Activated CD4-positive, alpha-beta T cell treated with anti-CD3 and anti-CD28 coated beads, Interleukin-2, amount 50 U/mL, for 1 hour (primary cell): Measurements from ENCODE around the gene DAW1.
"Not testable (repeated sequence)": the region's sequence is repeated elsewhere in the genome, so short reads cannot be mapped to it uniquely, and the experiment has no call there.

Experiments used
- DNase-seq: peaks from one replicate; pipeline ENCODE4 v3.0.0-alpha.2; 2020

Gene DAW1, protein sequence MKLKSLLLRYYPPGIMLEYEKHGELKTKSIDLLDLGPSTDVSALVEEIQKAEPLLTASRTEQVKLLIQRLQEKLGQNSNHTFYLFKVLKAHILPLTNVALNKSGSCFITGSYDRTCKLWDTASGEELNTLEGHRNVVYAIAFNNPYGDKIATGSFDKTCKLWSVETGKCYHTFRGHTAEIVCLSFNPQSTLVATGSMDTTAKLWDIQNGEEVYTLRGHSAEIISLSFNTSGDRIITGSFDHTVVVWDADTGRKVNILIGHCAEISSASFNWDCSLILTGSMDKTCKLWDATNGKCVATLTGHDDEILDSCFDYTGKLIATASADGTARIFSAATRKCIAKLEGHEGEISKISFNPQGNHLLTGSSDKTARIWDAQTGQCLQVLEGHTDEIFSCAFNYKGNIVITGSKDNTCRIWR

DNA sequence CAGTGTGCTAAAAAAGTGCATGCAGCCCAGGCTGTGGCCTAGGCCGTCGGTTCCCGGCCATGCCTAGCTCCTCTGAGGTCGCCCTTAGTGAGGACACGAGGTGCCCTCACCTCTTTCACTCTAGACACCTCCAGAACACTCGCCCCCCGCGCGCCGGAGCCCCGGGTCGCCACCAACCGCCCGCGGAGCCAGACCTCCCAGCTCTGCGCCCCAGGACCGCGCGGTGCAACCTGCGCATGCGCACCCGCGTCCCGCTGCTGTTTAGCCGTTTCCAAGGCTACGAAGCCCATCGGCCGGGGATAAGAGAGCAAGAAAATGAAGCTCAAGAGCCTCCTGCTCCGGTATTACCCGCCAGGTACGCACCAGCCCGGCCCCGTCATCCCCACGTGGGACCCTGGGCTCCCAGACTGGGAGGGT, at the start of gene DAW1:
DAW1 (plus strand) TSS at position 257 of the 417 bp plus-strand sequence; CDS start at position 316, 59 bp downstream.
- DNase-seq = peak; percentile 44

DNA sequence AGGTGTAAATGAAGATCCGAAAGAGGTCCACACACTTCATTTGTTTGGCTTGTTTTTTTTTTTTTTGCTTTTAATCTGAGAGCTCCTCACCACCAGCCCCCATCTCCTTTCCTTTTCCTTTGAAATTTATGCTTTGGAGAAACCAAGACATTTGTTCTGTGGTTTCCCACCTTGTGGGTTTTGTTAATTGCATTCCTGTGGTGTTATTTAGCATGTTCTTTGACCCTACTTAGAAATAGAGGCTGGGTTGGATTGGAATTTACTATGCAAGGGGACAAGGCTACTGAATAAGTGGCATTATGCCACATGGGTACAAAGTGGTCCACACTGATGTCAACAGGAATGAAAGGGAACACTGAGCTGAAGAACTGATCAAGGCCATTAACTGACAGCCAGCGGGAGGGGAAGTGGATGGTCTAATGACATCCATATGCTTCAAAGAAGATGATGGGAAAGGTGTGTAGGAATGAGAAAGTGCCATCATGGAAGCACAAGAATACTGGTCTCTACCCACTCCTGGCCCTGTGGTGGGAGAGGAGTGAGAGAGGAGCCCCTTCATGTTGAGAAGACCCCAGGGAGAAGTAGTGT, 48.9 kb upstream of the DAW1 start:
- no peak for DNase-seq

DNA sequence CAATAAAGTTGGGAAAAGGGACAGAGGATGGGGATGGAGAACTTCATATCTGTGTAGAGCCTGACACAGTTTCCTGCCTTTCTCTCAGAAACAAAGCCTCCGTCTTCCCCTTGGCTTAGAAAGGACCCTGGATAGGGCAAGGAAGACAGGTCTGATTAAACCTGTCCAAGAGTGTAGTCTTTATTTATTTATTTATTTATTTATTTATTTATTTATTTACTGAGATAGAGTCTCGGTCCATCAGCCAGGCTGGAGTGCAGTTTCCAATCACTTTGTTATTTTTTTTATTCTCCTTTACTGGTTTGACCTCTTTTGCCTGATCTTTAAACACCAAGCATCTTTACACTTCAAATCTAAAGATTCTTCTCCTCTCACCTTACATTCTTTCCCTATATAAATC, 47.5 kb upstream of the DAW1 start:
- DNase-seq = no peak

DNA sequence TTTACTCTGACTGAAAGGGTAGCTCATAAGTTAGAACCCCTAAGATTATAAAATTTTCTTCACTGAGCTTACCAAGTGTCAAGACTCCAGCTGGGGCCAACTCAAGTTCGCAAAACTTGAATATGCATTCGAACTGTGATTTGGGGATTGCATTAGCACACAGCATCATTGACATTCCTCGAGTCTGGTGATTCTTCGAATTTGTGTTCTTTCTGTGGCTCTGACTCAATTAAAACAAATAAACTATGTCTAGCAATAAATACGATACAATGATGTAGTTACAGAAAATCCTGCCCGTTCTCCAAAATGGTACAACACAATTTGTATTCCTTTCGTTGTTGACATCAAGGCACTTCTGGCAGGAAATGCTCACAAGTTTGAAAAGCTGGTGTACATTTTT, 46.7 kb upstream of the DAW1 start:
- DNase-seq = no peak

DNA sequence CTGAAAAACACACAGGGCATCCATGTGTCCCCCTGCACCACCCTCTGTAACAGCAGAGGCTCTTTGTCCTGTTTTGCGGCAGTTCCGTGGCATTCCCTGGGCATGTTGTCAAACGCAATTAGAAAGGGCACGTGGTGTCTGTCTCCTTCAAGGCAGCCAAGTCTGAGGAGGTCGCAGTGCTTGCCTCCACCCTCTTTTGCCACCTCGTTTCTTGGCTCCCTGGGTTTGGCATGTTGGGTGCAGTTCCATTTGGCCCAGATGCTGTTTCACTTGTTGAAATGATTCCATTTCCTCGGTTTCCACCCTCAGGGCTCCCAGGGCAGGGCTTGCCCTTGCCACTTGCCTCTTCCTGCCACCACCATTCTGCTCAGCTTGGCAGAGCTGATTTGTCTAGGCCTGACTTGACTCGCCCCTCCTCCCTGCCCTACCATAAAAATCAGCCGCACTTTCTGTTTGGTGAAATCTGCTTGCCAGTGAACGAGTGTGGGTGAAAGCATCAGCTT, 45.4 kb upstream of the DAW1 start:
- peak; percentile 26 for DNase-seq

DNA sequence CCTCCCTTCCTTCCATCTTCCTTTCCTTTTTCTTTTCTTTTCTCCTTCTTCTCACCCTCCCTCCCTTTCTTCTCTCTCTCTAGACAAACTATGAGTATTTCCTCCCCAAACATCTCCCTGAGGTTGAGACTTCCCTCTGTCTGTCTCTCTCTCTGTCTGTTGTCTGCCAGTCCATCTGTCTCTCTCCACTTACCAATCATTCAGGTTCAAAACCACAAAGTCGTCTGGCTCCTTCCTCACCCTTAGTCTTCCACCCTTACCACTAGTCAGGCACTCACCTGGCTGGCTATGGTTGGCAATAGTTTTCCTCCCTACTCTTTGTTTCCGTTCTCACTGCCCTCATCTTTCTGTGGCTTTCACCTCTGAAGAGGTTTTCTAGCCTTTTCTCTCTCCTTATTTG, 44.9 kb upstream of the DAW1 start:
- no peak for DNase-seq

DNA sequence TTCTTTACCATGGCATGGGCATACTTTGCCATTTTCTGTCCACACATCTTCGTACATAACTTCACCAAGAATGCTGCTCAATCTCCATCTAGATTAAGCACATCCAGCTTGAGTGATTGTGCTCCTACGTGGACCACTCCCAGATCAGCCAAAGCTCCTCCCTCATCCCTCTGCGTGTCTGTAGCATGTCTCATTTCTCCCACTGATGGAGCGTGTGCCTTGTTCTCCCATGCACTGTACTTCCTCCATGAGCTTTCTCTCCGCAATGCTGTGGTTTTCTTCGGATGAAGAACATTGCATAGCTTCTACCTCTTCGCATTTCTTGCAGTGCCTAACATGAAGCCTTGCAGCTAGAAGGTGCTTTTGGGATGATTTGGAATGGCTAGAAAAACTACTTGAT, 44.3 kb upstream of the DAW1 start:
- DNase-seq = no peak

DNA sequence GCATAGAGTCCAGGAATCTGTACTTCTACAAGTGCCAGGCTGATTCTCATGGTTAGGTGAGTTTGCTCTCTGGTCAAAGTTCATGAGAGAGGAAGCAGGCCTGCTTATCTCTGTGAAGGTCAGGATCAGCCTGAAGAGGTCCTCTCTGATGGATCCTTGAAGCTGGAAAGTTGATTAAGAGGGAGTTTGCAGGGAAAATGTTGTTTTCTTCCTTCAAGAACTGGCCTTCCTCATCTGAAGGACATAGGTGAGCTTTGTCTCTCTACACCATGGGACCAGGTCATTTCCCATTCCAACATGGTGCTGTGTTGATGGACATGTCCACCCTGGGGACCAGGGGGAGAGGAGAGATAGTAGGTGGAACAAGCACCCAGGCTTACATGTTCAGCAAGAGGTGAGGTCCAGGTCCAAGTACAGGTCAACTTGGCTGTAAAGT, 42.9 kb upstream of the DAW1 start:
- DNase-seq = no peak

DNA sequence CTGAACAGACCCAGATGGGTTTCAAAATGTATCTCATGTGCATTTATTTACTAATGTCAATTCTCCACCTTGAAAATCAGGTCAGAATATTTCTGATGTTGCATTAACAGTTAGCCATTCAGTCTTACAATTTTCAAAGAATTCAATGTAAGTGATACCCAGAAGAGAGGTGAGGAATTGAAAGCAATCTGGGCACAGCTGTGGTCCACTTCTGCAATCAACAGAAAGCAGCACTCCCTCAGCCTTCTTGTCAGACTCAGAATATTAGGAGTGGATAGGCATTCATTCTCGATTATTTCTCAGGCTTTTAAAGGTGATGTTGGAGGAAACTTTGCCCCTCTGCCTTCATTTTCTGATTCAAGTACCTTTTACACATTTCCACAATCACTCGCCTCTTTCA, 42.1 kb upstream of the DAW1 start:
- DNase-seq = no peak

DNA sequence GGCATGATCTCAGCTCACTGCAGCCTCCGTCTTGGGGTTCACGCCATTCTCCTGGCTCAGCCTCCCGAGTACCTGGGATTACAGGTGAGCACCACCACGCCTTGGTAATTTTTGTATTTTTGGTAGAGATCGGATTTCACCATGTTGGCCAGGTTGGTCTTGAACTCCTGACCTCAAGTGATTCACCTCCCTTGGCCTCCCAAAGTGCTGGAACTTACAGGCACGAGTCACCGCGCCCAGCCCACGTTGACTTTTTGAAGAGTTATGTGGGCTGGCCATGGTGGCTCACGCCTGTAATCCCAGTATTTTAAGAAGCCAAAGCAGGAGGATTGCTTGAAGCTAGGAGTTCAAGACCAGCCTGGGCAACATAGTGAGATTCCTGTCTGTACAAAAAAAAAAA, 37.0 kb upstream of the DAW1 start:
- no peak for DNase-seq

DNA sequence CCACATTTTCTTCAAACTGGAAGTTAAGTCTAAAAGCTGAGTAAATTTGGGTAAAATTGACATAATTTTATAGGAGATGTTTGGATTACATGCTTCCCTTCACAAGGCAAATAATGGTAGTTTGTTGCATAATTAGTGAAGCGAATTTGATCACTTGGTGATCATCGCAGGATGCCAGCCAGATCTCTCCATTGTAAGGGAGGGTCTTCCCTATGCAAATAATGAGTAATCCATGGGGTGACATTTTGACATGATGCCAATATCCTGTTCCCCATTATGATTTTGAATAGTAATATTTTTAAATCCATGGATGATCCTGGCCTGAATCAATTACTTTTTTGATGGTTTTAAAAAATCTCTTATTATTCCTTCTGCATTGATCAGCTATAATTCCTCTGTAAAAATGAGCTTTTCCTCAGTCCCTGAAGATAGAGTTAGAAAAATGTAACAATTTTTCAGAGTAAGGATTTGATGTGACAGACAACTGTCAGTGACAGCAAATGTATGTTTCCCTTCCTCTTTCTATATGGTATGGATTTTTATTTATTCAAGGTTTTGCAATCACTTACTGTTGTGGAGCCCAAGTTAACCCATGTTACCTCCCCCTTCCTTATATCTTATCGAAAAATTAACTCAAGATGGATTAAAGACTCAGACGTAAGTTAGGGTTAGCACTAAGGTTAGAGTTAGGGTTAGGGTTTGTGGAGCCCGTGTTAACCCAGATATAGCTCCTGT, 36.3 kb upstream of the DAW1 start:
- DNase-seq = no peak

DNA sequence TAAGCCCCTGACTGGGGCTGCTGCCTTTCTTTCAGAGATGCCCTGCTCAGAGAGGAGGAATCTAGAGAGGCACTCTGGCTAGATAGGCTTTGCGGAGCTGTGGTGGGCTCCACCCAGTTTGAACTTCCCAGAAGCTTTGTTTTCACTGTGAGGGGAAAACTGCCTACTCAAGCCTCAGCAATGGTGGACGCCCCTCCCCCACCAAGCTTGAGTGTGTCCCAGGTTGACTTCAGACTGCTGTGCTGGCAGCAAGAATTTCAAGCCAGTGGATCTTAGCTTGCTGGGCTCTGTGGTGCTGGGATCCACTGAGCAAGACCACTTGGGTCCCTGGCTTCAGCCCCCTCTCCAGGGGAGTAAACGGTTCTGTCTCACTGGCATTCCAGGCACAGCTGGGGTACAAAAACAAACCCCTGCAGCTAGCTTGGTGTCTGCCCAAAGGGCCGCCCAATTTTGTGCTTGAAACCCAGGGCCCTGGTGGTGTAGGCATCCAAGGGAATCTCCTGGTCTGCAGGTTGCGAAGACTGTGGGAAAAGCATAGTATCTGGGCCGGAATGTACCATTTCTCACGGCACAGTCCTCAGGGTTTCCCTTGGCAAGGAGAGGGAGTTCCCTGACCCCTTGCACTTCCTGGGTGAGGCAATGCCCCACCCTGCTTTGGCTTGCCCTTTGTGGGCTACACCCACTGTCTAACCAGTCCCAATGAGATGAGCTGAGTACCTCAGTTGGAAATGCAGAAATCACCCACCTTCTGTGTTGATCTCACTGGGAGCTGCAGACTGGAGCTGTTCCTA, 31.9 kb upstream of the DAW1 start:
- DNase-seq = not testable (repeated sequence)

DNA sequence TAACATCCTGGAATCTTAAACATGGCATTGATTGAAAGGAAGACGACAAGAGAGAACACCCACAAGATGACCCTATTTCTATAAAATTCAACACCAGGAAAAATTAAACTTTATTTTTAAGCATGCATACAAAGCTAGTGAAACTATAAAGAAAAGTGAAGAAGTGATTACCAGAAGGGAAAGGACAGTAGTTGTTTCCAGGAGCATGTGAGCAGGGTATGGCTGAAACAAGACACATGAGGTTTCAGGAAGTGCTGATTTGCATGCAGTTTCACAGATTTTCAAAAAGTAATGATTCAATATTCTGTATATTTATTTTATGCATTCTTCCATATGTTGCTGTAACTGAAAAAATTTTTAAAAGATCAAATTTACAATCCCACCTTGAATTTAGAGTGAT, 24.6 kb upstream of the DAW1 start:
- DNase-seq = no peak

DNA sequence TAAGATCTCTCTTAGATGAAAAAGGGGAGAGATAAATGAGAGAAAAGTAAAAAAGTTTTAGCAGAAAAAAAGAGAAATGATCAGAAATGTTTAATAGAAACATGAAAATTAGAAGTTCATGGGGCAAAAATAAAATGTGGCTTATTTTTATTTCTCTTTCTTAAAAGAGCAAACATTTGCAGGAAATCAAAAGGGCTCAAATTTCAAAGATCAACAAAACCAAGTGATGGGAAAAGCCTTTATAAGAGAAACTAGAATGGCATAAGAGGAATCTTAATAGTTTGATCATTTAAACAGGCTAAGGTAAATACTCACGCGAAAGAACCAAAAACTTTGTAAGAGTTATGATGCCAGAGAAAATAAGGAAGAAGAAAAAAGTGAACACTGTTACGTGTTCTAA, 23.3 kb upstream of the DAW1 start:
- no peak for DNase-seq

DNA sequence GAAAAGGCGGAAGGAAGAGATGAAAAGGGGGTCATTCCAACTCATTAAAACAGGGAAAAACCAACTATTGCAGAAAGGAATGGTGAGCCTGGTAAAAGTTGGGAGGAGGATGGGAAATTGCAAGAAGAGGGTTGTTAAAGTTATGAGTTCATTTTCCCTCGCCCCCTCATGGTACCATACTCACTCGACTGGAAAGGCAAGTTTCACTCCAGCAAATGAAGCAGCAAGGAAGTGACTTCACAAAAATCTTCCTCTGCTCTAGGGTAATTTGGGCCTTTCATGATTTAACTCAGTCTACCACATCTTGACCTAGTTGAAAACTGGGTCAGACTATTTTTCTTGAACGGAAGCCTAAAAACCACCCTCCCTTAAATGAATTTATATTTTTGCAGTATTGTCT, 22.8 kb upstream of the DAW1 start:
- no peak for DNase-seq

DNA sequence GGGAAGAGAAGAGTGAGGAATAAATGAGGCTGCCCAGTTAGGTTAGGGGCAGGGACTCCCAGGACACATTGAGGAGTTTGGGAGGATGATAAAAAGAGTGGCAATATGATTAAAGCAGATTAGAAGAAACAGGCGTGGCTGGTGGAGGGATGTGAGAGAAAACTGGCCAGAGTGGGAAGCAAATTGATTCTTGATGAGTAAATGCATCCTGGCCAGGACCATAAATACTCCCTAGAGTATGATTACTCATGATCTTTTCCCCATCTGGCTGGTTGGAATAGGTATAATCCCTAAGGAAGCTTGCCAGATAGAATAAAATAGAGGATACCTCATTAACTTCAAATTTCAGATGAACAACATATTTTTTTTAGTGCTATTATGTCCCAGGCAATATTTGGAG, 21.5 kb upstream of the DAW1 start:
- DNase-seq = no peak

DNA sequence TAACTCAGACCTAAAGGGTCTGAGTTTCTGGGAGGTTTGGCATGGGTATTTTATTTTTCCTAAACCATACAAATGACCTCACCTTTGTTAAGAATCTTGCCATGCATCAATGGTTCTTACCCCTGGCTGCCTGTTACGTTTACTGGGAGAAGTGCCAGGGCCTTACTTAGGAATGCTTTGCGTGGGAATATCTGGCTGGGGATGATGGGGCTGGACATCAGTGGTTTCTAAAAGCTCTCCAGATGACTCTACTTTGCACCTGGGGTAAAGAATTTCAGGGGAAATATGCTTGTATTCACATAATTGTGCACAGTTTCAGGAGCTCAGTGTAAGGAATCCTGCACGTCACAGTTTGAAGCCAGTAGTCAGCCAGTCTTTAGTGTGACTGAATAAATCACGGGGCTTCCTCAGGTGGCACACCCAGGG, 18.2 kb upstream of the DAW1 start:
- DNase-seq = no peak

DNA sequence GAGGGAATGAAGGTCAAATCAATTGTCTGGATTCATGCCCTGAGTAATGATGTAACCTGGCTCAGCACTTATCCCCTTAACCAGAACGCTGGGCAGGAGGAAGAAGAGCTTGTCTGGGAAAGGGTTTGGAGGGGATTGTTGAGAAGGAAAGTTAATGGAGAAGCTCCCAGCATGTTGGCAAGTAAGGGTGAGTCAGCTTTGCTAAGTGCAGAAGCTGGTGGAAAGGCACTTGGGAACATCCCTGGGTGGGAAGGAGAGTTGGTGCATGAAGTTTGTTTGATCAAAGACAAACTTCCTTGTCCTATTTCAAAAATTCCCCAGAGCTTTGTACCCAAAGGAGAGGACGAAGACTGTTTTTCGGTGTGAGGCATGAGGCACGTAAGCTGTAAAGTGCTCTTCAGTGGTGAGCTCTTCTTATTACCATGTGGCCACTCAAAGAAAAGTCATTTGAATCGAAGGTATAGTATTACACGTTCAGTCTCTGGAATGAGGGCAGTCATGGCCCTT, 17.6 kb upstream of the DAW1 start:
- no peak for DNase-seq

DNA sequence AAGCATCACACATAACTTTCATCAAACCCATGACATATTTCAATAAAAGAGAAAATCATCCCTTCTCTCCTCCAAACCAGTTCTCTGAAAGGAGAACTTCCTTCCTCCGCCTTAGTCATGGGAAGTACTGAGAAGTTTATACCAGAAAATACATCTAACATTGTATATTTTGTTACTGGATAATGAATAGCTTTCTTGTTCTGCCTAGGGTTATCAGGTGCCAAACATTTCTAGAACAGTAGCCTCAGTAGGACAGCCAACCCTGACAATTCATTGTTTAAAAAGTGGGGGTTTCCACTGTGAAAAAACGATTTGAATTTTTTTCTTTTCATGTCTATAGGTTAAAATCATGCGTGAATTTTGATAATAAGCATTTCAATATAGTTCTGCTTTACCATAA, 16.0 kb upstream of the DAW1 start:
- no peak for DNase-seq

DNA sequence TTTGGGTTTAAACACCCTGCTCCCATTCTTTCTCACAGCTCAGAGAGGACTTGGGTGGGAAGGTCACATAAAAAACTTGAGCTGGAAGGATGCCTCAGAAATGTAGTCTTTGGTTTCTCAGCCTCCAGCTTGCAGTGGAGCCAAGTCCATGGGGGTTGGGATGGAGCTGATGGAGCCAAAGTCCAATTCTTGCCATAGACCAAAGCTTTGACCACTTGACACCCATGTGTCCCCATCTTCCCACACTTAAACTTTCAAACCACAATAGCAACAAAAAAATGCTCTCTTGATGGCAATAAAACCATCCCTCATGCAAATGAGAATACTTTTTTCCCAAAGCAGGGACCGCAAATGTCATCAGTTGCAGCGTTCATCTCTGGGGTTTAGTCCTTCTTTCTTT, 14.7 kb upstream of the DAW1 start:
- DNase-seq = no peak

DNA sequence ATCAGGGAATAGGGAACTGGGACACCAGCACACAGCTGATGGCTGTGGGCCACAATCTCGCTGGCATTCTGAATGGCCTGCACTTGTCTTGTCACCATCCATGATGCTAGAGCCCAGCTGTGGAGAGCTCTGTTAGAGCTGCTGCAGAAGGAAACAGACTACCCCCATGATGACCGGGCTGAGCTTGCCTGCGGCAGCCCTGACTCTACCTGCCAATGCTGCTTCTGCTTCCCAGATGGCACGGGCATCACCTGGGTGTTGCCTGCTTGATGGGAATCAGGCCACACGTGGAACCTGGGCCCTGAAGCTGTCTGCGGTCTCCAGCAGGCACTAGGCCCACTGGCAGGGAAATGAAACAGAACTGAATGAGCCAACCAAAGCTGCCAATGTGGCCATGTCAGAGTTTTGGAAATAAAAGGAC, 11.2 kb upstream of the DAW1 start:
- DNase-seq = no peak

DNA sequence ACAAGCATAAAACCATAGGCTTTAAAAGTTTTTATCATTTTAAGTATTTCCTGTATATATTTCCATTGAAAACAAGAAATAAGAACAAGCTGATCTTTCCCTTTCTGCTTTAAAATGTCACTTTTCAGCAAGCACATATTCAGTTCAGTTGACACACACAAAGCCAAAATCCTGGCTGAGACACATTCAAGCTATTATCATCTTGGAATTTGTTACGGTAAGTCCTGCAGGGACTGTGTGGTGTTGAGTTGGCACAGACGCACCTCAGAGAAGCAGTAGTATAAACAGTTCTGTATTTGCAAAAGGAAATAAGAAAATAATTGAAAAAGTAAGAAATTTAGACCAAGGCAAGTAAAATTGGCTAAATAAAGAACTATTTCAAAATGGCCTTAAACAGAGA, 10.4 kb upstream of the DAW1 start:
- DNase-seq = no peak
